HG02571 (cell line): ENCODE measurements around the gene ADSS2.

Experiments
- ATAC-seq: cut with Tn5 transposase; IDR thresholded peaks from one replicate; pipeline ENCODE4 v1.9.1; 2021; ENCODE audit warnings: mild to moderate bottlenecking, moderate library complexity; ENCODE audit not compliant: unreplicated experiment

Gene ADSS2

DNA sequence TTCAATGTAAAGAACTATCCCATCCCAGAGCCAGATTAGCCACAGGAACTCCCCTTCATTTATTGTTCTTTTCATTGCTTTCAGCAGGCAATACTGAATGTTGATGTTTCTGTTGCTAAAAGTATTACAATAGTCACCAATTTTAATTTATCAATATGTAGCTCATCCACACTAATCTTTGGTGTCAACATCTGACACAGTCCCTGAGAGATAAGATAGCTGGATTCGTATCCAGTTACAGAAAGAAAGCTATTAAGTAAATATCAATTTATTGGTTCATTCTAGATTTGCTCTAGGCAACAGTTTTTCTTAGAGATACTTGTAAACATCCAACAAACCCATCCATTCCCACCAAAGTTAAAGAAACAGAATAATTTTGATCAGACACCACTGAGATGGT, 4.7 kb downstream of the ADSS2 start:
- no peak for ATAC-seq

DNA sequence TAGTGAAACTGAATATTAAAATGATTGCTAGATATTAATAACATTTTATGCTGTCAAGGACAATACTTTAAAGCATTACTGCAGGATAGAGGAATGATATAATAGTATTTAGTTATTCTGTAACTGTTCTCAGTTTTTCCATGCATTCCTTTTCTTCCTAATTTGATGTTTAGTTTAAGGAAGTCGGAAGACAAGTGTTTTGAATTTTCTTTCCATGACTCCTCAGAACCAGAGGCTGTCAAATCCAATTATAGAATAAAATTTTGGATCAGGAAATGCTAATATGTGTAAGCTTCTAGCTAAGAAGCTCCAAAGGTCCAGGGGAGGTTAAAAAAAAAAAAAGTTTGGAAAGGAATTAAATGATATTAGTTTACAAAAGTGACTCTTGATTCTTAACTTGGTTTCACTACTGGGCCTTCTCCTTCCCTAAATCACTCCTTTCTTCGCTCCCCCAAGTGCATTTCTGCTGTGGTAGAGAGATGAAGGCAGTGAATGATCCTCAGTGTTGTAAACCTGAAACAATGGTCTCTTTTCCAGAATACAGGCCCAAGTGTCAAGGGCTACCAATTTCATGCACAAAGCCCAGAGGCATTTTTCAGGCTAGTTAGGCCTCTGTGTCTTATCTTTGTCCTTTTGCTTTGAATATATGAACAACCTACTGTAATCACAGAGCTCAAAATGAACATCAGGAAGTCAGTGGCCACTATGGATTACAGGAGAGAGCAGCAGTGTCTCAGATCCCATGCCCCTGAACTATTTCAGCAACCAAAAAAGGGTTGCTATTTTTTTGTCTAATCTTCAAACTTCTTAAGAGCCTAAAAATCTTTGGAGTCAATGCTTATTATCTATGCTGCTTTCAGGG, 6.2 kb downstream of the ADSS2 start:
- no peak for ATAC-seq

DNA sequence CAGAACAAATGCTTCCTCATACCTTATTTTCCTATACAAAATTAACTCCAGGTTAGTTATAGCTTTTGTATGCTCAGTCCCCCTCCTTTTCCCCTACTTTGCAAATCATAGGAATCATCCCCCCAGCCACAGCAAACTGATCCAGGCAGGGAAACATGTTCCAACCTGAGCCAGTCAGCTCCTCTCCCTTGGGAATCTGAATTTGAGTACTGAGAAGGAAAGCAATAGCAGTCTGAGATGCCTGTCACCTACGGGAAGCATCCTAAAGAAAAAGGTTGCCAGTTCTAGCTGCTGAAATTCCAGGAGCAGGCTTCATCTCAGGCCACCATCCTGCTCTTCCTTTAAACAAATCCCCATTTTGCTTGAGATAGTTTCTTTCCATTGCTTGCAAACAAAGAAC, 6.9 kb downstream of the ADSS2 start:
- no peak for ATAC-seq

DNA sequence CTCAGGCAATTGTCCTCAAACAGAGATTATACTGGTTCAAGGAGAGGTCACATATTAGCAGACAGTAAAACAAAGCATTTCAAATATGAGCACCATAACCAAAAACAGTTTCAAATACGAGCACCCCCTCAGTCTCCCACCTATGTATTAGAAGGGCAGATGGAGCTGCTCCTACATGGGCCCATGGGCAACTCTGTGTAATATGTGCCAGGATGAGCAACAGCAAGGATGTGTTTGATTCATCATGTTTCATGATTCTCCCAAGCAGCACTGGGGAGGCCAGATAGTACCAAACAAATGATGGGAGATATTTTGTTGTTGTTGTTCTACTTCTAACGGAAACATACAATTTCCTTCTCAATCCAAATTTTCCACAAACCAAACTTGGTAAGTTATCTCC, 8.9 kb downstream of the ADSS2 start:
- ATAC-seq = no peak

DNA sequence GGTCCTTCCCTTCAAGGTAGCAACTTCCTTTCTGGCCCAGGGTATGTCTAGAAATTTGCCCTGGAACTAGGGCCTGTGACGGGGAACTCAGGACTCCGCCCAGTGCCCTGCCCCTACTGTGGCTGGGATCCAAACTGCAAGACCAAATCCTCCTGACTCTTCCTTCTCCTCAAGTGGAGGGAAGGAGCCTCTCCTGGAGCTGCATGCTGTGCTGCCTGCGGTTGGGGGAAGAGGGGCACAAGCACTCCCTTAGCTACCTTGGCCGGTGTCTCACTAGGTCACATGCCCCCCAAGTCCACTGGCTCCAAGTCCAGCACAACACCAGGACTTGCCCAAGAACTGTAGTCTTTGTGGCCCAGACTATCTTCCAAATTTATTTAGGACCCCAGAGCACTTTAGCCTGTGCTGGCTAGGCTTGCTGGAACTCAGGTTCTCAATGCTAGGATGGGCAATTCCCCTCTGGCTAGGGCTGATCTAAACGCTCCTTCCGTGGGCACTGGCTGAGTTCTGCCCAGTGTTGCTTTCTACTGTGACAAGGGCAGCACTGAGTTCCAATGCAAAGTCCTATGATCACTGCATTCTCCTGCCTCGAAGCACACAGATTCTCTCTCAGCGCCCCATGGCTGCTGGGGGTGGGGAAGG, 12.2 kb downstream of the ADSS2 start:
- no peak for ATAC-seq

DNA sequence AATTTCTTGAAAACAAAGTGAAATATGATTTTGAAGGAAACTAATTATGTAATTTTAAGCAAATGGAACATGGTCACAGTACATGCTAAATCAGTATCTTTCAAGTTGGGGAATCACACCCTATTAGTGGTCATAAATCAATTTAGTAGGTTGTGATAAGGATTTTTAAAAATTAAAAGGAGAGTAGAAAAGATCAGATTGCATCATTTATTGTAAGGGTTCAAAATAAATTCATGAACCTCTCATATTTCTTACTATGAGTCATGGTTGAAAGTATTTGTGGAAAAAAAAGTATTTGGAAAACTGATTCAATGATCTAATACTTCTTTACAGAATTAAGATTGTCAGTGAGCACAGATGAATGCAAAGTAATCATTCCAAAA, 14.6 kb downstream of the ADSS2 start:
- no peak for ATAC-seq

DNA sequence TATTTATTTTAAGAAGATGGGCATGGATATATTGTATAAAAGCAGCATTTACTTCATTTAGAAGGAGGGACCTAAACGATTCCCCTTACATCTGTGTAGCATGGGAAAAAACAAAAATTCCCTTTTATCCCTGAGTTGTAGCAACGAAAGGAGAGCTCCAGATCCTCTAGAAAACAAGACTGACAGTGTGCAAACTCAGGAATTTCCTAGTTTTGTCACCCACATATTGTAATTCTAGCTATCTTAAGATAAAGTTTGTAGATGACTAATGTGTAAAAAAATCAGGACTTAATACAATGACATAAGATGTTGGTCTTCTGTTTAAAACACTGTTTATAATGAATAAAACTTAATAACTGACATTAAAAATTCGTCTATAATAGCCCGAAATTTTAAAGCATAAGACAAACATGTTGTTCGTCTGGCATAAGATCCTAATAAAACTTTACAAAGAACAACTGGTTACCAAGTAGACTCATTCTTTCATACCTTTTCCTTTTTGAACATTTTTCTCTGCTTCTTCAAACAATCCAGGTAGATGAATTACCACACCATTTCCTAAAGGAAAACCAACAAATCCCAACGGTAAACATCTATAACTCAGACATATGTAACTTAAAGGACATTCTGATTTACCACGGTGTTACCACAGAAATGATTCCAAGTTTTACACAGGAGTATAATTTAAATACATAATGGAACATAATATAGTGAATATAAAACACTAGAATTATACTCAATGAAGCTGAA, 15.2 kb downstream of the ADSS2 start:
- ATAC-seq = no peak

DNA sequence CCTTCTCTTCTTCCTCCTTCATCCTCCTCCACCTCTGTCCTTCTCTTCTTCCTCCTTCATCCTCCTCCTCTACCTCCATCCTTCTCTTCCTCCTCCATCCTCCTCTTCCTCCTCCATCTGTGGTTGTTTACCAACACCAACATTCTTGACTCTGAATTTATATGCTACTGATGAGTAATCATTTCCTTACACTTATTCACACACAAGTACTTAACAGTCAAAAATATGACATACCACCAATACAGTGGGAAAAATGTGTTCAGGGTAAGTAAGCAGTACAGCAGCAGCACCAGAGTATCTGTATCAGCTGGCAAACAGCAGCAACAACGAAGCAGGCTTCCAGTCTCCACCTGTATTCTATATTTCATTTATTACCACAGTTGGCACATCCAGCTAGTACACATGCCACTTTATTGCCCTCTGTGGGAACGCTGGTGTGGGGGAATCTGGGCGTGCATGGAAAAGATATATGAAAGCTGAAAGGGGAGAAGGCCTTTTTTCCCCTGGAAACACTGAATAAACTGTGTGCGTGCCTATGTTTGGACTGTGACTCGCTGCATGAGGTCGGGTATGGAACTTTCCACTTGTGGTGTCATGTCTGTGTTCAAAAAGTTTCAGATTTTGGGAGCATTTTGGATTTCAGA, 16.0 kb downstream of the ADSS2 start:
- ATAC-seq = no peak

DNA sequence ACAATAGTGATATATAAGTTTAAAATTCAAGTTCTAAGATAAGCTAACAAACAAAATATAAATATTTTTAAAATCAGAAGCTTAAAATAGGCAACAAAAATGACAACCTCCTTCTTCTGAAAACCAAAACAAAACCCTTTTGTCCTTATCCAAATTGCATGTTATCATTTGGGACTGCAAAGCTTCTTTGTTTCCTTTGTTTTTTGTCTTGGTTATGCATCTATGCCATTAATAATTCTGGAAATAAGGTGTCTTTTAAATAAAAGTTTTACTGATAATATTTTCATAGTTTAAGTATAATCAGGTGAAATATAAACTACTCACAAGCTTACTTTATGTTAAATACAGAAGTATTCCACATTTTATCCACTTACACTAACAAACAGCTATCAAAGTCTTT, 20.5 kb downstream of the ADSS2 start:
- ATAC-seq = no peak

DNA sequence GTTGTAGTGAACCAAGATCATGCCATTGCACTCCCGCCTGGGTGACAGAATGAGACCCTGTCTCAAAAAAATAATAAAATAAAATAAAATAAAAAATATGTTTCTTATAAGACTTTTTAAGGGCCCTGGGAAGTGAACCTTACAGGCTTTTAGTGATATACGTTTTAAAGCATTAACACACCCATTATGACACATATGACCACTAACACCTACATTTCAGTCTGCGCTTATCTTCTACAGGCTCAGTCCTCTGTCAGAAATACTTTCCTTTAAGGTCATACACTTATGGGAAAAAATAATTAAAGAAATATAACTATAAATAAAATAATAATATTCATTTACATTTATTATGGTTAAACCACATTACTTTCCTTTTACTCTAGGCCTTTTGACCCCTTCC, 21.9 kb downstream of the ADSS2 start:
- ATAC-seq = no peak

DNA sequence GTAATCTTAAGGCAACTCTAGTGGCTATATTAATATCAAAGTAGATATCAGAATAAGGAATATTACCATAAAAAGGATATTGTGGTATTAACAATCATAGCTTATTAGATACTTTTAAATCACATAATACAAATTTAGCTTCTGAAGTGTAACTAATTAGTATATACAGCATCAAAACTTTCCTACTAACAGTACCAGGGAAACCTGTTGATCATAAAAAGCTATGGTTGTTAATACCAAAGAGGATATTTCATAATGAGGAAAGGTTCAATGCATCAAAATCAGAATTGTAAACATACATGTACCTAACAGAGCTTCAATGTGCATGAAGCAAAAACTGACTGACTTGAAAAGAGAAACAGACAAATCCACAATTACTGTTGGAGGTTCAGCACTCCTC, 24.1 kb downstream of the ADSS2 start:
- ATAC-seq = no peak

DNA sequence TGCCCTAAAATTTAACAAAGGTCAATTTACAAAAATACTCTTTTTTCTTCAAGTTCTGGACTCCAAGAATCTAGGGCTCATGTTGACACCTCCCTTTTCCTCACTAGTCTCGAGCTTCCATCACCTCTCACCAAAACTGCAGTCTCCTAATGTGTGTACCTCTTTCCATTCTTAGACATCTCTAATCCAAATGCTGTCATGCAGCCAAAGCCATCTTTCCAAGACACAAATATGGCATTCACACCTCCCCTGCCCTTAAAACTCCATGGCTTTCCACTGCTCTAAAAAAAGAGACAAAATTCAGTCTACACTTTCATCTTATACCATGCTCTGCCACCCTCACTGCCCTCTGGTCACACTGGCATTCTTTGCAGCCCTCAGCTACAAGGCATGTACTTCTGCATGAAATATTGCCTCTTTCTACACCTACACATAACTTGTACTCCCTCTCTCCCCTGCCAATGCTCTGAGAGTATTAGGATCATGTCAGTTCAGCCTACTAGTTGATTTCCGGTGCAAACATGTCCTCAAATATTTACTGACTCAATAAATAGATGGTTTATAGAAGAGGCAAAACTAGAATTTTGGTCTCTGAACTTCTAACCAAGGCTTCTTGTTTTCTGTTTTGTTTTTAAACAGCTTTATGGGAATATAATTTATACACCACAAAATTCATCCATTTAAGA, 26.9 kb downstream of the ADSS2 start:
- ATAC-seq = no peak

DNA sequence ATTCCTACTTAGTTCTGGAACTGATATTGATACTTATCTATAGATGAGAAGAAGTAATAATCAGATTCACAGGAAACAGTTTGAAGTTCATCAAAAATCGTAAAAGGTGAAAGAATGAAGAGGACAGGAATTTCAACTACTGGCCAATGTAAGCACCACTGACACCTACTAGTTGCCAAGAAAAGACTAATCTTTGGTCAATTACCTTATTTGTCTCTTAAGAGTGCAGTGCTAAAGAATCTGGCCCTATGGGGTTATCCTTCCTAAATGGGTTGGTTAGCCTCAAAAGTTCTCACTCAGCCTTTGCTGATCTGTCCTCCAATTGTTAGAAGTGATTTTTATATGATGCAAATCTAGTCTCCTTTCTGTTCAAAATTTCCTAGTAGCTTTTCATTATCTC, 29.5 kb downstream of the ADSS2 start:
- no peak for ATAC-seq

DNA sequence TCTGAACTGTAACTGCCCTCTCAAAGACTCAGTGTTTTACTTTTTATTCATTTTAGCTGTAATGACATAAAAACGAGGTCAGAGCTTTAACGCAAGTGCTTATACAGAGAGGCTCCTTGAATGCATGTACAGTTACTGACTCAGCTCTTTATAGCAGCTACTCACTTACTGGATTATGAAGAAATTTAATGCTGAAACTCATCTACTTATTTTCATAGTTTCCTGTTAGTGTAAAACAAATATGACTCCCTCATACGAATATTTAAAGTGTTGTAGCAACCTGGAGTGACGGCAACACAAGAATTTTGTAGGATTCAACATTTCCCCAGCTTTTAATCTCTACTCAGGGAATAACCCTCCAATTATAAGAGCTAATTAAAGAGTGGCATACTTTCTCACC, 32.7 kb downstream of the ADSS2 start:
- ATAC-seq = no peak

DNA sequence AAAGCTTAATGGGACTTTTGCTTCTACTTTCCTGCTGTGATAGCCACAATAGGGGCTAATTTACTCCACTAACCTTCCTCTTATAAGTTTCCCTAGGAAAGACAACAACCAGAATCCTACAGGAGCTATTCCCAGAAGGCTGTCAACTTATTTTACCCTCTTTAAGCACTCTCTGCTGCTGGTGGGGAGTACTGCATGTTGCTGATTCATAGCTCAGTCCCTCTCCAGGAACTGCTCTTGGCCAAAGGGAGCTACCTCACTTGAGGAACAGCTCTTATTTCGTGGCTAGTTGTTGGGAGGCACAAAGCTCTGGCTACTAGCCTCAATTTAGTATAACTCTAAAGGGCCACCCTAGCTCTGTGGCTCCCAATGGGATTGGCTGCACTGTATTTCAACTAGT, 37.2 kb downstream of the ADSS2 start:
- no peak for ATAC-seq

DNA sequence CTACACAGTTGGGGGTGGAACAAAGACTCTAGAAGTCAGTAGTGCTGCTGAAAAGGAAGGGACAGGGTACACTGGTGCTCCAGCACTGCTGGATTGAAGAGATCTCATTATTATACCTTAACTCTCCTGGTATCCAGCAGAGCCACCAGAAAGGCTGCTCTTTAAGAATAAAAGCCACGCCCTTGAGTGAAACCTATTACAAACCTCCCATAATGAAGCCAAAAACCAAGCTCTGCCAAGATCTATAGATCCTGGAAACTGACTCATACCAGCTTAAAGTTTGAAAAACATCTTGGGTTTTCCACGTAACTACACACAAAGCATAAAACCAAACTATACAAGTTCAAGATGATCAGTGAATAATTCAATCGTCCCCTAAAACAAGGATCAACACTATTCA, 38.0 kb downstream of the ADSS2 start:
- no peak for ATAC-seq

DNA sequence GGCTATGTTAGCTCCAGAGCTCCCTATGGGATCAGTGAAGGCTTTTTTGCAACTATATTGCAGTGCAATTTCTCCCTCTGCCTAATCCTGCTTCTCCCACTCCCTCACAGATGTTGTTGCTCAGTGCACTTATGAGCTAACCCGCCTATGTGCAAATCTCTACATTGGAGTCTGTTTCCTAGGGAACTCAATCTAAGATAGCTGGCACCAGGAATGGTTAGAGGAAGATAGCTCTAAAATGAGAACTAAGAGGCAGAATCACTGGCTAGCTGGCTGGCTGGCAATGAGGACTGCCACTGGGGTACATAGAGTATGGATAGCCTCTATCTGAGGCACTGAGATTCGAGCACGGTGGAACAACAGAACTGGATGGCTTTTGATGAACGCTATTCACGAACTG, 39.5 kb downstream of the ADSS2 start:
- no peak for ATAC-seq

DNA sequence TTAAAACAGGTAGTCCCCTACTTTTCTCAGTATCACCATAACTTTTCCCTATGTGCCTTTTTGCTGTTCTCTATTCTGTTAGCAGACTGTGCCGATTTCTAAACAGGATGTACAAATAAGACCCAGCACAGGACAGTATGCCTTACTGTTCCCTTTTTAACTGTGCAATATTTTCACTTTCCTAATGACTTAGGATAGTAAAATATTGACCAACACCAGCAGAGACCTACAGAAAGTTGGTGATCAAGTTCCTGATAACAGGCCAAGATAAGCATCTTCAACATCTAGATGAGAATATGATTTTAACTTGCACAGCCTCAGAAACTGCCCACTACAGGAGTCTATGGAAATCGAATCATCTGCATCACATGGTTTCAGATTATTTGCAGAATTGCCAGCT, 42.0 kb downstream of the ADSS2 start:
- ATAC-seq = peak; percentile 70

DNA sequence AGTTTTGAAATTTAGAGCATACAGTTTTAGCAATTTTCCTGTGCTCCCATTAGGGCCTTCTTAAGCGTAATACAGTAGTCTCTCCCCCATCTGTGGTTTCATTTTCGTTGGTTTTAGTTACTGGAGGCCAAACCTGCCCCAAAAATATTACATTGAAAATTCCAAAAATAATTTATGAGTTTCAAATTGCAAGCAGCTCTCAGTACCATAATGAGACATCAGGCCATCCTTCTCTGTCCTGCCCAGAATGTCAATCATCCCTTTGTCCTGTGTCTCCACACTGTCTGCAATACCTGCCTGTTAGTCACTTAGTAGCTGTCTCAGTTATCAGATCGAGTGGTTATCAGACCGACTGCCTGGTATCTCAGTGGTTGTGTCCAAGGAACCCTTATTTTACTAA, 45.4 kb downstream of the ADSS2 start:
- ATAC-seq = peak; percentile 79

DNA sequence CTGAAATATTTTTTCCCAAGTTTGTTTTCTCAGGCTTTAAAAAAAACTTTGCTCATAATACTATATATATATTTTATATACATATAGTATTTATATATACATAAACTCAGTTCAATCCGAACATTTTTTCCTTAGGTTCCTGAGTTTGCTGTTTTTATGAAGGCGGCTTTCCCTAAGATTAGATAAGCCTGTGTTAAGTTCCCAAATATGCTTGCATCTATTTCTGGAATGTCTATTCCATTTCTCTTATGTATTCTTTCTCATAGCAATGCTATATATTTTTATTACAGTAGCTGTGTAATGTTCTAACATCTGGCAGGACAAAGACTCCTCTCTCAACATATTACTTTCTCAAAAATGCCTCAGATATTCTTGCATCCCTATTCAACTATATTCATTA, 45.9 kb downstream of the ADSS2 start:
- peak; percentile 6 for ATAC-seq

DNA sequence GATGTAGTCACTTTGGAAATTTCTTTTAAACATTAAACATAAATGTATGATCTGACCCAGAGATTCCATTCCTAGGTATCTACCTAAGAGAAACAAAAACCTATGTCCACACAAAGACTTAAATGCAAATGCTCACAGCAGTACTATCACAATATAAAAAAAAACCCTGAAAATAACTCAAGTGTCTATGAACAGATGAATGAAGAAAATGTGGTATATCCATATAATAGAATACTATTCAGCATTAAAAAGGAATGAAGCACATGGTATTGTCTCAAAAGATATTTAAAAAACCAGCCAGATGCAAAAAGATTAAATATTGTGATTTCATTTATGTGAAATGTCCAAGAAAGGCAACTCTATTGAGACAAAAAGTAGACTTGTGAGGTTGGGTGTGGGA, 48.3 kb downstream of the ADSS2 start:
- no peak for ATAC-seq
